Cortex of kidney (tissue), 1 donor: ENCODE data around the gene ZDHHC14.
"Not testable (repeated sequence)": the region's sequence is repeated elsewhere in the genome, so short reads cannot be mapped to it uniquely, and the experiment has no call there.

Experiments
- DNase-seq: peaks from one replicate; lab custom pipeline; 2025; lab: John Stamatoyannopoulos, UW

ZDHHC14 gene

GRCh38 chr6:157467339-157467738 is 86.3 kb downstream of the ZDHHC14 start:
- not testable (repeated sequence) for DNase-seq

GRCh38 chr6:157468054-157468453 is 87.1 kb downstream of the ZDHHC14 start:
- DNase-seq: no peak

GRCh38 chr6:157468574-157468973 is 87.6 kb downstream of the ZDHHC14 start:
- no peak for DNase-seq

GRCh38 chr6:157469378-157469777 is 88.4 kb downstream of the ZDHHC14 start:
- no peak for DNase-seq

- no peak for DNase-seq
Measured at GRCh38 chr6:157471077-157471686, 90.2 kb downstream of the ZDHHC14 start.

- no peak for DNase-seq
Measured at GRCh38 chr6:157471895-157472686, 91.1 kb downstream of the ZDHHC14 start.

GRCh38 chr6:157476797-157477196 is 95.8 kb downstream of the ZDHHC14 start:
- DNase-seq: no peak

GRCh38 chr6:157478926-157479325 is 97.9 kb downstream of the ZDHHC14 start:
- no peak for DNase-seq

- DNase-seq: no peak
Measured at GRCh38 chr6:157479464-157480303, 98.7 kb downstream of the ZDHHC14 start.

- DNase-seq: no peak
Measured at GRCh38 chr6:157481189-157481864, 100.3 kb downstream of the ZDHHC14 start.

GRCh38 chr6:157481865-157482249 is 100.9 kb downstream of the ZDHHC14 start:
- no peak for DNase-seq

GRCh38 chr6:157483770-157484169 is 102.8 kb downstream of the ZDHHC14 start:
- DNase-seq: no peak

GRCh38 chr6:157484181-157484580 is 103.2 kb downstream of the ZDHHC14 start:
- no peak for DNase-seq

- no peak for DNase-seq
Measured at GRCh38 chr6:157486572-157486971, 105.6 kb downstream of the ZDHHC14 start.

GRCh38 chr6:157487110-157487773 is 106.3 kb downstream of the ZDHHC14 start:
- DNase-seq: no peak

- DNase-seq: no peak
Measured at GRCh38 chr6:157488058-157488457, 107.1 kb downstream of the ZDHHC14 start.

- no peak for DNase-seq
Measured at GRCh38 chr6:157488716-157489118, 107.7 kb downstream of the ZDHHC14 start.

GRCh38 chr6:157490611-157491269 is 109.8 kb downstream of the ZDHHC14 start:
- DNase-seq: no peak

- no peak for DNase-seq
Measured at GRCh38 chr6:157491571-157492232, 110.7 kb downstream of the ZDHHC14 start.

- DNase-seq: no peak
Measured at GRCh38 chr6:157492249-157492648, 111.3 kb downstream of the ZDHHC14 start.
